Right lobe of liver (tissue), 4 donors: ENCODE data around the gene RDM1.

Experiments
- POLR2A ChIP-seq: fragments of 450-650 bp; IDR thresholded peaks from one replicate; pipeline ENCODE4 v1.6.1; 2017; ENCODE audit warnings: antibody characterized with exemption, mild to moderate bottlenecking
- TF ChIP-seq, protein P1 (sequence below), 4 donors: fragments of 200-600 bp in 3 of 4; fragments of 450-650 bp in 1 of 4; IDR thresholded peaks; one replicate each; pipeline versions ENCODE4 v1.5.1 to v1.8.0; 2016 to 2022; ENCODE audit warnings: antibody characterized with exemption in 4 of 4, mild to moderate bottlenecking in 2 of 4
- donor health status: DM: no; HTN: no; CAD: no.
- donor health status: DM: no; HTN: no; CAD: no.
- donor health status: DM: no; HTN: yes; CAD: no.

DNA sequence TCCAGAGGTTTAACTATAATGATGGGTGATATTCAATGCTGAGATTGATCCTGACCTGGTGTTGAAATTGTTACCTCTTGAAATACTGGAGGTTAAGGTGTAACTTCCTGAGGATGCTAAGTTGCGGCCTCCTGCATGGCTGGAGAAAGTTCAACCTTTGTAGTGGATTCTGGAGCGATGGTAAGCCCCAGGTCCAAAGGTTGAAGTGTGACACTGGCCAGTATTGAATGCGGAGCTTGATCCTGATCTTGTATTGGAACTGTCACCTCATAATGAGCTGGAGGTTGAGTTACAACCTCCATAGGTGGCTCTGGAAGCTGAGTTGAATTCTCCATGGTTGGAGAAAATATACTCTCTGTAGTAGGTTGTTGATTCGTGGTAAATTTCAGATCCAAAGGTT, 17.0 kb downstream of the RDM1 start:
- TF ChIP-seq, protein P1, sequence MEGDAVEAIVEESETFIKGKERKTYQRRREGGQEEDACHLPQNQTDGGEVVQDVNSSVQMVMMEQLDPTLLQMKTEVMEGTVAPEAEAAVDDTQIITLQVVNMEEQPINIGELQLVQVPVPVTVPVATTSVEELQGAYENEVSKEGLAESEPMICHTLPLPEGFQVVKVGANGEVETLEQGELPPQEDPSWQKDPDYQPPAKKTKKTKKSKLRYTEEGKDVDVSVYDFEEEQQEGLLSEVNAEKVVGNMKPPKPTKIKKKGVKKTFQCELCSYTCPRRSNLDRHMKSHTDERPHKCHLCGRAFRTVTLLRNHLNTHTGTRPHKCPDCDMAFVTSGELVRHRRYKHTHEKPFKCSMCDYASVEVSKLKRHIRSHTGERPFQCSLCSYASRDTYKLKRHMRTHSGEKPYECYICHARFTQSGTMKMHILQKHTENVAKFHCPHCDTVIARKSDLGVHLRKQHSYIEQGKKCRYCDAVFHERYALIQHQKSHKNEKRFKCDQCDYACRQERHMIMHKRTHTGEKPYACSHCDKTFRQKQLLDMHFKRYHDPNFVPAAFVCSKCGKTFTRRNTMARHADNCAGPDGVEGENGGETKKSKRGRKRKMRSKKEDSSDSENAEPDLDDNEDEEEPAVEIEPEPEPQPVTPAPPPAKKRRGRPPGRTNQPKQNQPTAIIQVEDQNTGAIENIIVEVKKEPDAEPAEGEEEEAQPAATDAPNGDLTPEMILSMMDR (IDR thresholded peaks at IDR 0.05) = no peak
- no peak for TF ChIP-seq POLR2A
